Kidney (tissue), 14 donors: ENCODE results near the gene MFSD12. TPM values are rescaled to one million over a fixed set of nuclear protein-coding genes. Genes with fewer than 3 reads are reported as not detected.
A peak's percentile ranks its signal among the peaks of the same experiment; 100 is the strongest.

Experiments used
- DNase-seq, 5 donors: peaks; one replicate each; pipeline ENCODE4 v3.0.0-alpha.2; 2013 to 2020
- FAIRE-seq: peaks from 2 replicates; lab custom pipeline; 2012; peaks lifted over from hg19 to GRCh38; lab: Jason Lieb, UNC
- H3K27ac ChIP-seq, 2 donors: one replicate each; pipeline ENCODE4 v1.7.0; 2013; ENCODE audit warnings: low read depth in 2 of 2, low read length in 2 of 2, inconsistent platforms in 1 of 2
- H3K27me3 ChIP-seq: one replicate; pipeline ENCODE4 v1.7.1; 2013; ENCODE audit warnings: low read length, inconsistent platforms; ENCODE audit not compliant: control insufficient read depth, insufficient read depth
- H3K36me3 ChIP-seq, 3 donors: one replicate each; pipeline versions ENCODE4 v1.7.0 to v1.7.1; 2013; ENCODE audit warnings: low read length in 3 of 3, control low read depth in 1 of 3, inconsistent platforms in 1 of 3; ENCODE audit not compliant: insufficient read depth in 3 of 3, control insufficient read depth in 2 of 3
- H3K4me1 ChIP-seq, 3 donors: one replicate each; pipeline versions ENCODE4 v1.7.0 to v1.7.1; 2013; ENCODE audit warnings: low read length in 3 of 3, inconsistent platforms in 1 of 3, low read depth in 1 of 3; ENCODE audit not compliant: control insufficient read depth in 2 of 3, insufficient read depth in 2 of 3
- H3K4me3 ChIP-seq, 3 donors: one replicate each; pipeline versions ENCODE4 v1.7.0 to v1.8.1; 2013; ENCODE audit warnings: low read length in 3 of 3, control low read depth in 1 of 3, inconsistent platforms in 1 of 3
- H3K9ac ChIP-seq, 3 donors: one replicate each; pipeline versions ENCODE4 v1.7.0 to v1.7.1; 2013; ENCODE audit warnings: low read length in 3 of 3, control low read depth in 1 of 3, inconsistent platforms in 1 of 3
- H3K9me3 ChIP-seq, 3 donors: one replicate each; pipeline versions ENCODE4 v1.7.0 to v1.7.1; 2013; ENCODE audit warnings: low read length in 3 of 3, control low read depth in 1 of 3, inconsistent platforms in 1 of 3; ENCODE audit not compliant: control insufficient read depth in 2 of 3, insufficient read depth in 1 of 3
- CTCF ChIP-seq: IDR thresholded peaks from 3 replicates; pipeline ENCODE4 v1.5.1; 2012; ENCODE audit warnings: mild to moderate bottlenecking, moderate library complexity, borderline replicate concordance; ENCODE audit not compliant: insufficient read depth; ENCODE audit errors: extremely low read depth
- intact Hi-C: fragments of 100-400 bp; cut with DNase I; formaldehyde crosslinking; loops from one replicate; pipeline ENCODE4 v1.11.1; 2022
- polyA plus RNA-seq: library from polyadenylated mRNA; stranded (reverse); fragments of 350-450 nt; fragmentation: Illumina TruSeq; extraction: RNeasy Lipid Tissue Mini Kit (QIAGEN cat#74804); gene quantifications from one replicate; pipeline ENCODE4 v1.2.3, GENCODE V29; 2014; ENCODE audit warnings: low read depth, low replicate concordance; ENCODE audit not compliant: insufficient read depth
- total RNA-seq: library from RNA; stranded (reverse); fragmentation: NEBNext Ultra II Directional; extraction: Animal tissue kit (Norgen Biotek cat#: 25700); gene quantifications from one replicate; pipeline ENCODE4 v1.2.1, GENCODE V29; 2021
- donor health status: control.
- donor health status: control.
- donor health status: control.
- donor health status: control.
- donor health status: control.
- donor health status: DM: yes; HTN: yes; CAD: no.
- donor health status: Normal renal cell carcinoma (clear cell type).

The MFSD12 gene
- total and polyA plus RNA-seq, 2 donors from 2014 or later: 113 to 124 TPM

DNA sequence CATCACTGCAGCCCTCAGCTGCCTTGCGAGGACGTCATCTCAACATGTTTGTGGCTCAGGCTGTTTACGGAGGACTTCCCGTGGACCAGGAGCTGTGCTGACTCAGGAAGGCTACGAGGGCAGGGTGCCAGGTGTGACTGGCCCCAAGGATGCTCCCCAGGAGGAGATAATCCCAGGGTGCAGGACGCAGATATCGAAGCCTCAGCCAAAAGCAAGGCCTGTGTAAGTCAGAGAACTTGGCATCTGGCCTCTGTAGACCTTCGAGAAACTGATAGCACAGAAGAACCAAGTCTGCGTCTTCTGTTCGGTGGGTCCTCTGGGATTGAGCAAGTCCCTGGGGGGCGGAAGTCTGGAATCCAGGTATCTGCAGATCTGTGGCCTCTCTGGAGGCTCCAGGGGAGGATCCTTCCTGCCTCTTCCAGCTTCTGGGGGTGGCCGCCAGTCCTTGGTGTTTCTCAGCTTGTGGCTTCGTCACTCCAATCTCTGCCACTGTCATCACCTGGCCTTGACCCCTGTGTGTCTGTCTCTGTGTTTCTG lies 54.3 kb downstream of the MFSD12 start:
- Histone ChIP-seq H3K9ac (no peak overlapping the region), H3K9me3 (no peaks in the 10 kb centered on the region), H3K4me3 (no peak overlapping the region), H3K4me1 (peaks cover 0 to 17% (median 4%) of the 10 kb centered on the region in 3 donors), H3K27me3 (no peaks in the 10 kb centered on the region), H3K27ac (no peak overlapping the region), H3K36me3 (no peaks in the 10 kb centered on the region)
- FAIRE-seq (no peak), DNase-seq (no peak)
- intact Hi-C loops: no loop called here
- TF ChIP-seq CTCF: no peak

GRCh38 chr19:3501780-3502179 lies 55.6 kb downstream of the MFSD12 start:
- H3K9me3 ChIP-seq: no peaks in the 10 kb centered on the region
- TF ChIP-seq CTCF: no peak
- H3K27ac ChIP-seq: no peak overlapping the region
- H3K9ac ChIP-seq: no peak overlapping the region
- DNase-seq (no peak), FAIRE-seq (no peak)
- H3K36me3 ChIP-seq: no peaks in the 10 kb centered on the region
- H3K4me1 ChIP-seq: peaks cover 0 to 18% (median 4%) of the 10 kb centered on the region in 3 donors
- no peak overlapping the region for H3K4me3 ChIP-seq
- intact Hi-C loops: no loop called here
- H3K27me3 ChIP-seq: no peaks in the 10 kb centered on the region

GRCh38 chr19:3500429-3501101 lies 56.8 kb downstream of the MFSD12 start, which contains the start of gene DOHH:
Gene DOHH, minus strand, starts transcription at chr19:3500674. Its CDS starts 3,860 bp downstream, at chr19:3496814.
- H3K9ac ChIP-seq: peak within 1 kb of the TSS; percentile 66 to 92 (median 89)
- peaks cover 0 to 15% (median 4%) of the 10 kb centered on the region in 3 donors for H3K4me1 ChIP-seq
- peak; percentile 19 for FAIRE-seq
- peaks cover 0 to 4% (median 3%) of the 10 kb centered on the region in 3 donors for H3K36me3 ChIP-seq
- H3K4me3 ChIP-seq: peak within 1 kb of the TSS; percentile 84 to 96 (median 94)
- intact Hi-C loops: no loop called here
- H3K27ac ChIP-seq: peak within 1 kb of the TSS; percentile 88 to 99
- no peak for TF ChIP-seq CTCF
- no peaks in the 10 kb centered on the region for H3K9me3 ChIP-seq
- DNase-seq: peak; percentile 97 to 98 (median 98)
- H3K27me3 ChIP-seq: no peaks in the 10 kb centered on the region
